ENCODE results near the gene DLL4.

Gene DLL4

GRCh38 chr15:40955930-40956540 is 26.9 kb downstream of the DLL4 start:
- no peak overlapping the region for H3K4me3 ChIP-seq (ENCODE audit: low read depth, low read length)
- no peak for DNase-seq (ENCODE audit: low read depth)
- no peak for TF ChIP-seq POLR2A (IDR thresholded peaks at IDR 0.05; ENCODE audit: extremely low read depth, insufficient read length)
- TF ChIP-seq MAX (IDR thresholded peaks at IDR 0.05; ENCODE audit: low read depth, low read length) = no peak
- TF ChIP-seq MYC (IDR thresholded peaks at IDR 0.05; ENCODE audit: low read depth, low read length) = no peak
- TF ChIP-seq CTCF (IDR thresholded peaks at IDR 0.05; ENCODE audit: low read depth, low read length) = no peak

GRCh38 chr15:40956541-40956982 is 27.4 kb downstream of the DLL4 start:
- H3K4me3 ChIP-seq (ENCODE audit: low read depth, low read length) = no peak overlapping the region
- TF ChIP-seq POLR2A (IDR thresholded peaks at IDR 0.05; ENCODE audit: extremely low read depth, insufficient read length) (no peak), MYC (IDR thresholded peaks at IDR 0.05; ENCODE audit: low read depth, low read length) (no peak), CTCF (IDR thresholded peaks at IDR 0.05; ENCODE audit: low read depth, low read length) (no peak), MAX (IDR thresholded peaks at IDR 0.05; ENCODE audit: low read depth, low read length) (no peak)
- no peak for DNase-seq (ENCODE audit: low read depth)

GRCh38 chr15:40957041-40957555 is 28.0 kb downstream of the DLL4 start:
- TF ChIP-seq MAX (IDR thresholded peaks at IDR 0.05; ENCODE audit: low read depth, low read length) (no peak), POLR2A (IDR thresholded peaks at IDR 0.05; ENCODE audit: extremely low read depth, insufficient read length) (no peak), MYC (IDR thresholded peaks at IDR 0.05; ENCODE audit: low read depth, low read length) (no peak), CTCF (IDR thresholded peaks at IDR 0.05; ENCODE audit: low read depth, low read length) (no peak)
- no peak for DNase-seq (ENCODE audit: low read depth)
- no peak overlapping the region for H3K4me3 ChIP-seq (ENCODE audit: low read depth, low read length)

GRCh38 chr15:40957581-40958051 is 28.5 kb downstream of the DLL4 start:
- DNase-seq (ENCODE audit: low read depth) = no peak
- TF ChIP-seq CTCF (IDR thresholded peaks at IDR 0.05; ENCODE audit: low read depth, low read length) (no peak), MAX (IDR thresholded peaks at IDR 0.05; ENCODE audit: low read depth, low read length) (no peak), MYC (IDR thresholded peaks at IDR 0.05; ENCODE audit: low read depth, low read length) (no peak), POLR2A (IDR thresholded peaks at IDR 0.05; ENCODE audit: extremely low read depth, insufficient read length) (no peak)
- no peak overlapping the region for H3K4me3 ChIP-seq (ENCODE audit: low read depth, low read length)

- no peak overlapping the region for H3K4me3 ChIP-seq (ENCODE audit: low read depth, low read length)
- DNase-seq (ENCODE audit: low read depth) = no peak
- TF ChIP-seq MYC (IDR thresholded peaks at IDR 0.05; ENCODE audit: low read depth, low read length) = no peak
- no peak for TF ChIP-seq MAX (IDR thresholded peaks at IDR 0.05; ENCODE audit: low read depth, low read length)
- TF ChIP-seq POLR2A (IDR thresholded peaks at IDR 0.05; ENCODE audit: extremely low read depth, insufficient read length) = no peak
- TF ChIP-seq CTCF (IDR thresholded peaks at IDR 0.05; ENCODE audit: low read depth, low read length) = no peak
Measured at GRCh38 chr15:40958146-40958545, 29.0 kb downstream of the DLL4 start.
